Right ventricle myocardium inferior (tissue), 1 donor: Measurements from ENCODE around the gene DYNC1I2. TPM values are rescaled to one million over a fixed set of nuclear protein-coding genes. Genes with fewer than 3 reads are reported as not detected.

Experiments
- ATAC-seq: fragments of 200-7000 bp; cut with Tn5 transposase; one replicate; pipeline ENCODE4 v1.9.1; 2020; ENCODE audit warnings: mild to moderate bottlenecking, moderate library complexity
- DNase-seq: peaks from one replicate; pipeline ENCODE4 v3.0.0; 2021; ENCODE audit errors: missing footprints
- intact Hi-C: fragments of 100-400 bp; cut with DNase I; formaldehyde crosslinking; loops from one replicate; pipeline ENCODE4 v1.11.0; 2022
- total RNA-seq: library from RNA; stranded (reverse); fragmentation: NEBNext Ultra II Directional; extraction: Animal tissue kit (Norgen Biotek cat#: 25700); gene quantifications from one replicate; pipeline ENCODE4 v1.2.1, GENCODE V29; 2021
- donor health status: DM: no; HTN: yes; CAD: no; lungs with severe emphysema.

DYNC1I2 gene
- total RNA-seq, 1 donor from 2014 or later: 73.5 TPM

- intact Hi-C loops: loop anchor here (10.0 kb wide), 1 partner anchor 133 kb away; no protein-coding TSS in a partner anchor
- DNase-seq: no peak
- no peak for ATAC-seq
Measured at GRCh38 chr2:171707752-171708151, 20.5 kb downstream of the DYNC1I2 start.

GRCh38 chr2:171709011-171709685 lies 21.9 kb downstream of the DYNC1I2 start:
- DNase-seq (no peak), ATAC-seq (no peak)
- intact Hi-C loops: loop anchor here (10.0 kb wide), 1 partner anchor 134 kb away; no protein-coding TSS in a partner anchor

GRCh38 chr2:171711351-171711750 lies 24.1 kb downstream of the DYNC1I2 start:
- intact Hi-C loops: no loop called here
- DNase-seq (no peak), ATAC-seq (no peak)

- intact Hi-C loops: no loop called here
Measured at GRCh38 chr2:171712051-171712450, 24.8 kb downstream of the DYNC1I2 start.

GRCh38 chr2:171718720-171719119 lies 31.5 kb downstream of the DYNC1I2 start:
- ATAC-seq: no peak
- intact Hi-C loops: no loop called here
- no peak for DNase-seq

More at GRCh38 chr2:171712051-171712450, 24.8 kb downstream of the DYNC1I2 start:
- DNase-seq (no peak), ATAC-seq (no peak)

GRCh38 chr2:171719660-171720059 lies 32.4 kb downstream of the DYNC1I2 start:
- ATAC-seq: no peak
- DNase-seq: no peak
- intact Hi-C loops: no loop called here

- ATAC-seq: no peak
- intact Hi-C loops: no loop called here
- DNase-seq: no peak
Measured at GRCh38 chr2:171723716-171724683, 36.7 kb downstream of the DYNC1I2 start.

- no peak for ATAC-seq
- intact Hi-C loops: no loop called here
- no peak for DNase-seq
Measured at GRCh38 chr2:171726847-171727450, 39.7 kb downstream of the DYNC1I2 start.

GRCh38 chr2:171728989-171729951 lies 42.0 kb downstream of the DYNC1I2 start:
- DNase-seq (no peak), ATAC-seq (no peak)
- intact Hi-C loops: no loop called here

GRCh38 chr2:171729952-171730317 lies 42.7 kb downstream of the DYNC1I2 start:
- ATAC-seq (no peak), DNase-seq (no peak)
- intact Hi-C loops: no loop called here

GRCh38 chr2:171735991-171736710 lies 48.9 kb downstream of the DYNC1I2 start:
- intact Hi-C loops: no loop called here

GRCh38 chr2:171741189-171741588 lies 53.9 kb downstream of the DYNC1I2 start:
- intact Hi-C loops: no loop called here
- ATAC-seq: no peak
- no peak for DNase-seq

More at GRCh38 chr2:171735991-171736710, 48.9 kb downstream of the DYNC1I2 start:
- ATAC-seq (no peak), DNase-seq (no peak)

- no peak for ATAC-seq
- intact Hi-C loops: no loop called here
- DNase-seq: no peak
Measured at GRCh38 chr2:171742760-171743159, 55.5 kb downstream of the DYNC1I2 start.

- intact Hi-C loops: no loop called here
- ATAC-seq: no peak
- DNase-seq: no peak
Measured at GRCh38 chr2:171745141-171745540, 57.9 kb downstream of the DYNC1I2 start.

GRCh38 chr2:171745806-171746205 lies 58.5 kb downstream of the DYNC1I2 start:
- intact Hi-C loops: no loop called here
- no peak for ATAC-seq
- DNase-seq: no peak

- DNase-seq (no peak), ATAC-seq (no peak)
- intact Hi-C loops: no loop called here
Measured at GRCh38 chr2:171747371-171747770, 60.1 kb downstream of the DYNC1I2 start.

- DNase-seq: no peak
- no peak for ATAC-seq
- intact Hi-C loops: no loop called here
Measured at GRCh38 chr2:171754254-171754939, 67.1 kb downstream of the DYNC1I2 start.
